ENCODE results near the gene CEACAM7.

CEACAM7 gene

GRCh38 chr19:41688098-41688497 lies at the start of gene CEACAM7:
Gene CEACAM7 (minus strand): TSS chr19:41688270. CDS start chr19:41688165, 105 bp downstream.
- no peak within 1 kb of the TSS for H3K27ac ChIP-seq (ENCODE audit: poor library complexity, severe bottlenecking)
- H3K4me3 ChIP-seq (ENCODE audit: severe bottlenecking), result no peak within 1 kb of the TSS
- ATAC-seq (ENCODE audit: low read depth) (no peak), DNase-seq (ENCODE audit: low spot score) (no peak)
- no peaks in the 10 kb centered on the region for H3K36me3 ChIP-seq (ENCODE audit: low read depth)
- peaks cover 3% of the 10 kb centered on the region for H3K9me3 ChIP-seq (ENCODE audit: severe bottlenecking)
- H3K27me3 ChIP-seq (ENCODE audit: insufficient read depth, poor library complexity, severe bottlenecking), result no peaks in the 10 kb centered on the region
- TF ChIP-seq, protein P1, sequence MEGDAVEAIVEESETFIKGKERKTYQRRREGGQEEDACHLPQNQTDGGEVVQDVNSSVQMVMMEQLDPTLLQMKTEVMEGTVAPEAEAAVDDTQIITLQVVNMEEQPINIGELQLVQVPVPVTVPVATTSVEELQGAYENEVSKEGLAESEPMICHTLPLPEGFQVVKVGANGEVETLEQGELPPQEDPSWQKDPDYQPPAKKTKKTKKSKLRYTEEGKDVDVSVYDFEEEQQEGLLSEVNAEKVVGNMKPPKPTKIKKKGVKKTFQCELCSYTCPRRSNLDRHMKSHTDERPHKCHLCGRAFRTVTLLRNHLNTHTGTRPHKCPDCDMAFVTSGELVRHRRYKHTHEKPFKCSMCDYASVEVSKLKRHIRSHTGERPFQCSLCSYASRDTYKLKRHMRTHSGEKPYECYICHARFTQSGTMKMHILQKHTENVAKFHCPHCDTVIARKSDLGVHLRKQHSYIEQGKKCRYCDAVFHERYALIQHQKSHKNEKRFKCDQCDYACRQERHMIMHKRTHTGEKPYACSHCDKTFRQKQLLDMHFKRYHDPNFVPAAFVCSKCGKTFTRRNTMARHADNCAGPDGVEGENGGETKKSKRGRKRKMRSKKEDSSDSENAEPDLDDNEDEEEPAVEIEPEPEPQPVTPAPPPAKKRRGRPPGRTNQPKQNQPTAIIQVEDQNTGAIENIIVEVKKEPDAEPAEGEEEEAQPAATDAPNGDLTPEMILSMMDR (IDR thresholded peaks at IDR 0.05; ENCODE audit: poor library complexity, severe bottlenecking), result no peak
- H3K4me1 ChIP-seq (ENCODE audit: insufficient read depth, poor library complexity, severe bottlenecking), result no peaks in the 10 kb centered on the region

DNA sequence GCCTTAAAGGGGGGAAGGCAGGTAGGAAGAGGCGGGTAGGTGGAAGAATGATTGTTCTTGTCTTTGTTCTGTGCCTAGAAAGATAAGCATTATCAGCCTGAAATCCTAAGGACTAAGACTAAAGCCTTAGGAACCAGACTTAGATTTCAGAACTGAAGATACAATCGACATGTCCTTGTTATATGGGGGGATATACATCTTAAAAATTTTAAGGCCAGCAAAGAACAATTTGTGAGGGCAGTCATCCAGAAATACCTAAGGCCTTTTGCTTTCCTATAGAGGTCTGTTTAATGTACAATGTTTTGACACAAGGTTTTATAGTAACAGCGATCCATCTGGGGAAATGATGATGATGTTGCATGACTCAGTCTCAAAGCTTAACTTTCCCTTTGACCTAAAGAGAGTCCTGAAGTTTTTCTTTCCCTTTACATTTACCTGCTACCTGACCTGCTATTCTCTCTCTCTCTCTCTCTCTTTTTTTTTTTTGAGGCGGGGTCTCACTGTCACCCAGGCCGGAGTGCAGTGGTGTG lies 47.1 kb upstream of the CEACAM7 start:
- H3K9me3 ChIP-seq (ENCODE audit: severe bottlenecking), result no peaks in the 10 kb centered on the region
- no peaks in the 10 kb centered on the region for H3K4me1 ChIP-seq (ENCODE audit: insufficient read depth, poor library complexity, severe bottlenecking)
- no peak overlapping the region for H3K27ac ChIP-seq (ENCODE audit: poor library complexity, severe bottlenecking)
- TF ChIP-seq, protein P1 (IDR thresholded peaks at IDR 0.05; ENCODE audit: poor library complexity, severe bottlenecking), result no peak
- no peaks in the 10 kb centered on the region for H3K36me3 ChIP-seq (ENCODE audit: low read depth)
- ATAC-seq (ENCODE audit: low read depth) (no peak; the same call in 2 of the 3 replicates), DNase-seq (ENCODE audit: low spot score) (no peak)
- no peak overlapping the region for H3K4me3 ChIP-seq (ENCODE audit: severe bottlenecking)
- H3K27me3 ChIP-seq (ENCODE audit: insufficient read depth, poor library complexity, severe bottlenecking), result peaks cover 6% of the 10 kb centered on the region

- ATAC-seq (ENCODE audit: low read depth) (no peak), DNase-seq (ENCODE audit: low spot score) (no peak)
- Histone ChIP-seq H3K36me3 (ENCODE audit: low read depth) (no peaks in the 10 kb centered on the region), H3K4me3 (ENCODE audit: severe bottlenecking) (no peak overlapping the region), H3K27ac (ENCODE audit: poor library complexity, severe bottlenecking) (no peak overlapping the region), H3K27me3 (ENCODE audit: insufficient read depth, poor library complexity, severe bottlenecking) (peaks cover 9% of the 10 kb centered on the region), H3K9me3 (ENCODE audit: severe bottlenecking) (no peaks in the 10 kb centered on the region), H3K4me1 (ENCODE audit: insufficient read depth, poor library complexity, severe bottlenecking) (no peaks in the 10 kb centered on the region)
- TF ChIP-seq, protein P1 (IDR thresholded peaks at IDR 0.05; ENCODE audit: poor library complexity, severe bottlenecking), result no peak
Measured at GRCh38 chr19:41734585-41734984, 46.5 kb upstream of the CEACAM7 start.

DNA sequence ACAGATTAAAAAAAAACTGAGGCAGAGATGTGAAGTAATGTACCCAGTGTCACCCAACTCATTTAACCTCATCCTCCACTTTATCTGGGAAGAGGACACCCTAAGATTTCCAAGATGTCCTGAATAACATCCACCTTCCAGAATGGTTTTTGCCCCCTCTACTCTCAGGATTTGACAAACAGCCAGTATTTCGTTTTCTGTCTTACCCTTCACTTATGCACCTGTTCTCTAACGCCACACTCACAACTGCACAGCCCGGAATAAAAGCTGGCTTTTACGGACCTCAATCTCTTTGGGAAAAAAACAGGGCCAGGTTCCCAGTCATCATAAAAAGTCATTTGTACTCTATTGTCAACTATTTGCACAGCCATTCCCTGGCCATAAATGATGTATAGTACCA lies 46.1 kb upstream of the CEACAM7 start:
- no peak overlapping the region for H3K4me3 ChIP-seq (ENCODE audit: severe bottlenecking)
- no peaks in the 10 kb centered on the region for H3K9me3 ChIP-seq (ENCODE audit: severe bottlenecking)
- ATAC-seq (ENCODE audit: low read depth), result no peak
- no peak overlapping the region for H3K27ac ChIP-seq (ENCODE audit: poor library complexity, severe bottlenecking)
- H3K27me3 ChIP-seq (ENCODE audit: insufficient read depth, poor library complexity, severe bottlenecking), result peaks cover 10% of the 10 kb centered on the region
- H3K4me1 ChIP-seq (ENCODE audit: insufficient read depth, poor library complexity, severe bottlenecking), result no peaks in the 10 kb centered on the region
- TF ChIP-seq, protein P1 (IDR thresholded peaks at IDR 0.05; ENCODE audit: poor library complexity, severe bottlenecking), result no peak
- no peaks in the 10 kb centered on the region for H3K36me3 ChIP-seq (ENCODE audit: low read depth)
- DNase-seq (ENCODE audit: low spot score), result no peak

GRCh38 chr19:41726493-41726892 lies 38.4 kb upstream of the CEACAM7 start:
- Histone ChIP-seq H3K4me1 (ENCODE audit: insufficient read depth, poor library complexity, severe bottlenecking) (no peaks in the 10 kb centered on the region), H3K9me3 (ENCODE audit: severe bottlenecking) (no peaks in the 10 kb centered on the region), H3K27ac (ENCODE audit: poor library complexity, severe bottlenecking) (no peak overlapping the region), H3K27me3 (ENCODE audit: insufficient read depth, poor library complexity, severe bottlenecking) (peaks cover 17% of the 10 kb centered on the region), H3K36me3 (ENCODE audit: low read depth) (no peaks in the 10 kb centered on the region), H3K4me3 (ENCODE audit: severe bottlenecking) (no peak overlapping the region)
- DNase-seq (ENCODE audit: low spot score), result no peak
- TF ChIP-seq, protein P1 (IDR thresholded peaks at IDR 0.05; ENCODE audit: poor library complexity, severe bottlenecking), result no peak
- no peak for ATAC-seq (ENCODE audit: low read depth)

Measured in RWPE2 (cell line).